Stomach (tissue), 4 donors: Measurements from ENCODE around the gene KCNQ1.

Source experiments
- POLR2A ChIP-seq, 4 donors: fragments of 450-650 bp; IDR thresholded peaks; one replicate each; pipeline ENCODE4 v1.6.1; 2016; ENCODE audit warnings: antibody characterized with exemption in 4 of 4, control low read depth in 2 of 4, mild to moderate bottlenecking in 1 of 4, moderate library complexity in 1 of 4
- TF ChIP-seq, protein P1 (sequence below), 7 experiments: fragments of 450-650 bp in 4 of 7; fragments of 200-600 bp in 3 of 7; sonication (generic) in 3 of 7; IDR thresholded peaks; one replicate each; pipeline ENCODE4 v1.5.1; 2016 to 2019; ENCODE audit warnings: antibody characterized with exemption in 7 of 7, control low read depth in 2 of 7, mild to moderate bottlenecking in 1 of 7

DNA sequence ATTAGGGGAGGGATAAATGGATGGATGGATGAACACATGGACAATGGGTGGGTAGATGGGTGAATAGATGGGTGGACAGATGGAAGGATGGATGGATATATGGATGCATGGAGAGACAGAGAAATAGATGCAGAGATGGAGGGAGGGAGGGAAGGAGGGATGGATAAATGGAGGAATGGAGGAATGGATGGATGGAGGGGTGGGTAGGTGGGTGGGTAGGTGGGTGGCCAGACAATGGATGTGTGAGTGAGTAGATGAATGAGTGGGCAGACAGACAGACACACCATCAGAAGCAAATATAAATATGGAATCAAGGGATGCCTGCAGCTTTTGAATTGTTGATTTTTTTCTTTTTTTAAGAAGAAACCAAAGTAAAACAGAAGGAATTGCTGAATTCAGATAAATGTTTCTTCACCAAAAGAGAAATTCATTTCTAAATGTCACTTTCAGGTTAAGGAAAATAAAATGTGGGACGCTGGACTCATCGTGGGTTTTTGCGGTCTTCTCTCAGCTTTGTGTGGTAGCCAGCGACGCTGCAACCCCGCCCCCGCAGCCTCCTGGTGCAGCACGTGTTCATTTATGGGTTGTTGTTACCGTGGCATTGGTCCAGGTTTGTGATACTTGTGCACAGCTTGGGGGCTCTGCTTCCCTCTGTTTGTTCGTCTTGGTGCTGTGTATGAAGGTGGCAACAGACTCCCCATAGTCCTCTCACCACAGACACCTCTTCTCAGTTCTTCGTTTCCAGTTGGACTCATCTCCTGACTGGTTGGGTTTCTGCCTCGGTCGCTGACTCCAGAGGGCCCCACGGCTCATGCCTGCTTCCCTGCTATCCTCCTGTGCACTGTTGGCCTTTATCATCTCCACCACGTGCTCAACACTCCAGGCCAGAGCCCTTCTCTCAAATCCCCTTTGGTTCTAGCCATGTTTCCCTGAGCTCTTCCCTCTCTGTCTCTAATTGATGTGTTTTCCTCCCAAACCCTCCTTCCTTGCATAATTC lies 364.3 kb downstream of the KCNQ1 start:
- TF ChIP-seq, protein P1, sequence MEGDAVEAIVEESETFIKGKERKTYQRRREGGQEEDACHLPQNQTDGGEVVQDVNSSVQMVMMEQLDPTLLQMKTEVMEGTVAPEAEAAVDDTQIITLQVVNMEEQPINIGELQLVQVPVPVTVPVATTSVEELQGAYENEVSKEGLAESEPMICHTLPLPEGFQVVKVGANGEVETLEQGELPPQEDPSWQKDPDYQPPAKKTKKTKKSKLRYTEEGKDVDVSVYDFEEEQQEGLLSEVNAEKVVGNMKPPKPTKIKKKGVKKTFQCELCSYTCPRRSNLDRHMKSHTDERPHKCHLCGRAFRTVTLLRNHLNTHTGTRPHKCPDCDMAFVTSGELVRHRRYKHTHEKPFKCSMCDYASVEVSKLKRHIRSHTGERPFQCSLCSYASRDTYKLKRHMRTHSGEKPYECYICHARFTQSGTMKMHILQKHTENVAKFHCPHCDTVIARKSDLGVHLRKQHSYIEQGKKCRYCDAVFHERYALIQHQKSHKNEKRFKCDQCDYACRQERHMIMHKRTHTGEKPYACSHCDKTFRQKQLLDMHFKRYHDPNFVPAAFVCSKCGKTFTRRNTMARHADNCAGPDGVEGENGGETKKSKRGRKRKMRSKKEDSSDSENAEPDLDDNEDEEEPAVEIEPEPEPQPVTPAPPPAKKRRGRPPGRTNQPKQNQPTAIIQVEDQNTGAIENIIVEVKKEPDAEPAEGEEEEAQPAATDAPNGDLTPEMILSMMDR (IDR thresholded peaks at IDR 0.05) = no peak
- no peak for TF ChIP-seq POLR2A (IDR thresholded peaks at IDR 0.05)
